ENCODE data around the gene LARGE1.

DNA sequence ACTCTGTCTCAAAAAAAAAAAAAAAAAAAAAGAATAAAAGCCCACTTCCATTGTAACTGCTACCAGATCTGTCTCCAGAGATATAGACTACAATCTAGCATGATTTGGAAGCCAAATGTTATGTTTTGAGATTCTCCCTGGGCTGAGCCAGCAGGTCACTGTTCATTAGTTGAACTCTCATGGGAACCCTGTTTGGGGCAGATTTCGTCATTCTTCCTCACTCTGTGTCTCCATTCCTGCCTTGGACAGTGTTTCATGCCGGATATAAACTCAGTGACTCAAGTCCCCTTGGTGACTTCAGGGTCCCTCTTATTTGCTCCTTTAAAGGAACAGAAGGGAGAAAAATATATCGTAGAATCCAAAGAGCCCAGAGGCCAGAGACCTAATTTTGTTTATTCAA lies 378.1 kb downstream of the LARGE1 start:
- TF ChIP-seq, protein P1, sequence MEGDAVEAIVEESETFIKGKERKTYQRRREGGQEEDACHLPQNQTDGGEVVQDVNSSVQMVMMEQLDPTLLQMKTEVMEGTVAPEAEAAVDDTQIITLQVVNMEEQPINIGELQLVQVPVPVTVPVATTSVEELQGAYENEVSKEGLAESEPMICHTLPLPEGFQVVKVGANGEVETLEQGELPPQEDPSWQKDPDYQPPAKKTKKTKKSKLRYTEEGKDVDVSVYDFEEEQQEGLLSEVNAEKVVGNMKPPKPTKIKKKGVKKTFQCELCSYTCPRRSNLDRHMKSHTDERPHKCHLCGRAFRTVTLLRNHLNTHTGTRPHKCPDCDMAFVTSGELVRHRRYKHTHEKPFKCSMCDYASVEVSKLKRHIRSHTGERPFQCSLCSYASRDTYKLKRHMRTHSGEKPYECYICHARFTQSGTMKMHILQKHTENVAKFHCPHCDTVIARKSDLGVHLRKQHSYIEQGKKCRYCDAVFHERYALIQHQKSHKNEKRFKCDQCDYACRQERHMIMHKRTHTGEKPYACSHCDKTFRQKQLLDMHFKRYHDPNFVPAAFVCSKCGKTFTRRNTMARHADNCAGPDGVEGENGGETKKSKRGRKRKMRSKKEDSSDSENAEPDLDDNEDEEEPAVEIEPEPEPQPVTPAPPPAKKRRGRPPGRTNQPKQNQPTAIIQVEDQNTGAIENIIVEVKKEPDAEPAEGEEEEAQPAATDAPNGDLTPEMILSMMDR (IDR thresholded peaks at IDR 0.05), result no peak
- TF ChIP-seq POLR2A (IDR thresholded peaks at IDR 0.05), result no peak
